ENCODE measurements around the gene CPNE9. TPM values are rescaled to one million over a fixed set of nuclear protein-coding genes. Genes with fewer than 3 reads are reported as not detected.

Gene CPNE9
- polyA plus RNA-seq, 2 of the 4 experiments (the other 2 are of a cell fraction), result 0.03 TPM; not detected in 1

DNA sequence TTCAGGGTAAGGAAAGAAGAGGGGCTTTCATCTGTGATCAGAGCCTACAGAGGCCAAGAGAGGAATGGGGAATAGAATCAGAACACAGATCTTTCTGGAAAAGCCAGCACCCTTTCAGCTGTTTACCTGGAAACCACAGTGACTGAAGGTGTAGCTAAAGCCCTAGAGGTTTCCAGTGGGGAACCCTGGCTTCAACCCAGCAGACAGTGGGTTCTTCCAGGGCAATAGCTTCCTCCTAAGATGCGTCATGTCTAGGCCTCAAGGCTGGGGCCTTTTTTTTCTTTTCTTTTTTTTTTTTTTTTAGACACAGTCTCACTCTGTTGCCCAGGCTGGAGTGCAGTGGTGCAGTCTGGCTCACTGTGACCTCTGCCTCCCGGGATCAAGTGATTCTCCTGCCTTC lies 3.1 kb upstream of the CPNE9 start (continued):
- TF ChIP-seq, protein P1, sequence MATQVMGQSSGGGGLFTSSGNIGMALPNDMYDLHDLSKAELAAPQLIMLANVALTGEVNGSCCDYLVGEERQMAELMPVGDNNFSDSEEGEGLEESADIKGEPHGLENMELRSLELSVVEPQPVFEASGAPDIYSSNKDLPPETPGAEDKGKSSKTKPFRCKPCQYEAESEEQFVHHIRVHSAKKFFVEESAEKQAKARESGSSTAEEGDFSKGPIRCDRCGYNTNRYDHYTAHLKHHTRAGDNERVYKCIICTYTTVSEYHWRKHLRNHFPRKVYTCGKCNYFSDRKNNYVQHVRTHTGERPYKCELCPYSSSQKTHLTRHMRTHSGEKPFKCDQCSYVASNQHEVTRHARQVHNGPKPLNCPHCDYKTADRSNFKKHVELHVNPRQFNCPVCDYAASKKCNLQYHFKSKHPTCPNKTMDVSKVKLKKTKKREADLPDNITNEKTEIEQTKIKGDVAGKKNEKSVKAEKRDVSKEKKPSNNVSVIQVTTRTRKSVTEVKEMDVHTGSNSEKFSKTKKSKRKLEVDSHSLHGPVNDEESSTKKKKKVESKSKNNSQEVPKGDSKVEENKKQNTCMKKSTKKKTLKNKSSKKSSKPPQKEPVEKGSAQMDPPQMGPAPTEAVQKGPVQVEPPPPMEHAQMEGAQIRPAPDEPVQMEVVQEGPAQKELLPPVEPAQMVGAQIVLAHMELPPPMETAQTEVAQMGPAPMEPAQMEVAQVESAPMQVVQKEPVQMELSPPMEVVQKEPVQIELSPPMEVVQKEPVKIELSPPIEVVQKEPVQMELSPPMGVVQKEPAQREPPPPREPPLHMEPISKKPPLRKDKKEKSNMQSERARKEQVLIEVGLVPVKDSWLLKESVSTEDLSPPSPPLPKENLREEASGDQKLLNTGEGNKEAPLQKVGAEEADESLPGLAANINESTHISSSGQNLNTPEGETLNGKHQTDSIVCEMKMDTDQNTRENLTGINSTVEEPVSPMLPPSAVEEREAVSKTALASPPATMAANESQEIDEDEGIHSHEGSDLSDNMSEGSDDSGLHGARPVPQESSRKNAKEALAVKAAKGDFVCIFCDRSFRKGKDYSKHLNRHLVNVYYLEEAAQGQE (IDR thresholded peaks at IDR 0.05), result no peak
- TF ChIP-seq NPAS2 (CRISPR knock-in tag; IDR thresholded peaks at IDR 0.05; ENCODE audit: borderline replicate concordance), result no peak
- TF ChIP-seq JUNB (IDR thresholded peaks at IDR 0.05), result no peak

DNA sequence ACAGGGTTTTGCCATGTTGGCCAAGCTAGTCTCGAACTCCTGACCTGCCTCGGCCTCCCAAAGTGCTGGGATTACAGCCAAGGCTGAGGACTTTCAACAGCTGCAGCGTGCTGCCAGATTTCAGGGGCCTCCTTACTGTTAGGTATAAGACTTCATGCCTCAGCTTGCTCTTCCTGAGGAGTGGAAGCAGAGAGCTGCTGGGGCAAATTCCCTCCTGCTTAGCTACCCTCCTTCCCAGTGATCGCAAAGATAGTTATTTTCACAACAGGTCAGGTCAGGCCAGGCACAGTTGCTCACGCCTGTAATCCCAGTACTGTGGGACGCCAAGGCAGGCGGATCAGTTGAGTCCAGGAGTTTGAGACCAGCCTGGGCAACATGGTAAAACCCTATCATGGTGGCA lies 2.6 kb upstream of the CPNE9 start:
- no peak overlapping the region for H3K4me2 ChIP-seq
- POLR2A ChIA-PET, result no interaction called here

DNA sequence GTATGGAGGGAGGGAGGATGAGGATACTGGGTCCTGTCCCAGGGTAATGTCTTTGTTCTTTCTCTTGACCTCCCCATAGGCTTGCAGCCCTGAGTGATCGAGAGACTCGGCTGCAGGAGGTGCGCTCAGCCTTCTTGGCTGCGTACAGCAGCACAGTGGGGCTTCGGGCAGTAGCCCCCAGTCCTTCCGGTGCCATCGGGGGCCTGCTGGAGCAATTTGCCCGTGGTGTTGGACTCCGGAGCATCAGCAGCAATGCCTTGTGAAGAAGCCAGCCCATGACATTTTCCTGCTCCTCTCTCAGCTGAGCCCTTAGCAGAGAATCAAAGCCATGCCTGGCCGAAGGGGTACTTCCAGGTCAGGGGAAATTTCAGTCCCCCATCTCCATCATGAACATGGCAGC lies 1.9 kb upstream of the CPNE9 start:
- Histone ChIP-seq H3K27ac (no peak overlapping the region), H3K4me3 (no peak overlapping the region), H3K9me3 (no peaks in the 10 kb centered on the region), H3K4me1 (peaks cover 8% of the 10 kb centered on the region; the same call in 1 of the 3 replicates), H3K4me2 (no peak overlapping the region)
- ChIA-PET CTCF (interaction anchor here (0.7 to 2.1 kb wide), 6 partner anchors 10 to 201 kb away, joined by 3 to 9 read pairs (median 3); no protein-coding TSS in a partner anchor), POLR2A (no interaction called here)
- FAIRE-seq, result no peak
- TF ChIP-seq PHF8 (IDR thresholded peaks at IDR 0.05; ENCODE audit: borderline replicate concordance, low read depth), result no peak
- TF ChIP-seq CBX8 (IDR thresholded peaks at IDR 0.05), result no peak
- TF ChIP-seq, protein P2, sequence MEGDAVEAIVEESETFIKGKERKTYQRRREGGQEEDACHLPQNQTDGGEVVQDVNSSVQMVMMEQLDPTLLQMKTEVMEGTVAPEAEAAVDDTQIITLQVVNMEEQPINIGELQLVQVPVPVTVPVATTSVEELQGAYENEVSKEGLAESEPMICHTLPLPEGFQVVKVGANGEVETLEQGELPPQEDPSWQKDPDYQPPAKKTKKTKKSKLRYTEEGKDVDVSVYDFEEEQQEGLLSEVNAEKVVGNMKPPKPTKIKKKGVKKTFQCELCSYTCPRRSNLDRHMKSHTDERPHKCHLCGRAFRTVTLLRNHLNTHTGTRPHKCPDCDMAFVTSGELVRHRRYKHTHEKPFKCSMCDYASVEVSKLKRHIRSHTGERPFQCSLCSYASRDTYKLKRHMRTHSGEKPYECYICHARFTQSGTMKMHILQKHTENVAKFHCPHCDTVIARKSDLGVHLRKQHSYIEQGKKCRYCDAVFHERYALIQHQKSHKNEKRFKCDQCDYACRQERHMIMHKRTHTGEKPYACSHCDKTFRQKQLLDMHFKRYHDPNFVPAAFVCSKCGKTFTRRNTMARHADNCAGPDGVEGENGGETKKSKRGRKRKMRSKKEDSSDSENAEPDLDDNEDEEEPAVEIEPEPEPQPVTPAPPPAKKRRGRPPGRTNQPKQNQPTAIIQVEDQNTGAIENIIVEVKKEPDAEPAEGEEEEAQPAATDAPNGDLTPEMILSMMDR (IDR thresholded peaks at IDR 0.05), result no peak
- TF ChIP-seq CHD4 (IDR thresholded peaks at IDR 0.05; ENCODE audit: borderline replicate concordance), result no peak
- TF ChIP-seq TFCP2L1 (CRISPR knock-in tag; IDR thresholded peaks at IDR 0.05), result no peak
- no peak for TF ChIP-seq HOXB13 (CRISPR knock-in tag; IDR thresholded peaks at IDR 0.05; ENCODE audit: low read depth)
- no peak for TF ChIP-seq EHMT2 (IDR thresholded peaks at IDR 0.05; ENCODE audit: low read depth)
- no peak for TF ChIP-seq SMC3 (IDR thresholded peaks at IDR 0.05)
- no peak for DNase-seq (ENCODE audit: low read depth in 1 of 2, low spot score in 1 of 2)
- no peak for ATAC-seq
- WGBS (ENCODE audit: missing lambda C conversion rate), result 89% methylated on average over 10 of the region's 10 CpGs

More for the DNA sequence above, 2.6 kb upstream of the CPNE9 start:
- no peak overlapping the region for H3K4me3 ChIP-seq
- DNase-seq (ENCODE audit: low read depth in 1 of 2, low spot score in 1 of 2) (no peak), ATAC-seq (no peak), FAIRE-seq (no peak)
- H3K9me3 ChIP-seq, result no peaks in the 10 kb centered on the region
- 93% methylated on average over 7 of the region's 7 CpGs for WGBS (ENCODE audit: missing lambda C conversion rate)
- no peak for TF ChIP-seq HOXA7 (CRISPR knock-in tag; IDR thresholded peaks at IDR 0.05)
- TF ChIP-seq, protein P3, sequence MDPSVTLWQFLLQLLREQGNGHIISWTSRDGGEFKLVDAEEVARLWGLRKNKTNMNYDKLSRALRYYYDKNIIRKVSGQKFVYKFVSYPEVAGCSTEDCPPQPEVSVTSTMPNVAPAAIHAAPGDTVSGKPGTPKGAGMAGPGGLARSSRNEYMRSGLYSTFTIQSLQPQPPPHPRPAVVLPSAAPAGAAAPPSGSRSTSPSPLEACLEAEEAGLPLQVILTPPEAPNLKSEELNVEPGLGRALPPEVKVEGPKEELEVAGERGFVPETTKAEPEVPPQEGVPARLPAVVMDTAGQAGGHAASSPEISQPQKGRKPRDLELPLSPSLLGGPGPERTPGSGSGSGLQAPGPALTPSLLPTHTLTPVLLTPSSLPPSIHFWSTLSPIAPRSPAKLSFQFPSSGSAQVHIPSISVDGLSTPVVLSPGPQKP (IDR thresholded peaks at IDR 0.05; ENCODE audit: low read depth, low read length), result no peak
- H3K27ac ChIP-seq, result no peak overlapping the region
- CTCF ChIA-PET, result interaction anchor here (0.7 to 1.2 kb wide), 3 partner anchors 13 to 643 kb away, joined by 3 to 5 read pairs (median 5); no protein-coding TSS in a partner anchor
- peaks cover 8% of the 10 kb centered on the region; the same call in 1 of the 3 replicates for H3K4me1 ChIP-seq

DNA sequence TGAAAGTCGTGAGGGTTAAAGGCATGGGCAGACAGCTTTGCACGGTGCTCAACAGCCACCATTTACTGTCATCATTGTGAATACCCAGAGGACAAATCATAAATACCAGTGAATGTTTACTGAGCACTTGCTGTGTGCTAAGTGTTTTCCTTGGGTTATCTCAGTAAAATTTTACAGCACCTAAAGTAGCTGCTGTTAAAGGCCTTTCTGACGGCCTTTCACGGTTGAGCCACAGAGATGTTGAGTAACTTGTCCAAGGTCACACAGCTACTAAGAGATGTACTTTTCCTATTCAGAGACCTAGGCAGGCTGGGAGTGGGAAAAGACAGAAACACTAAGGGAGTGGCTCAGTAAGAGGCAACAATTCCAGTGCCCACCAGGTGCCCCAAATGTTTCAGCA lies 393 bp upstream of the CPNE9 start:
- peaks cover 8% of the 10 kb centered on the region; the same call in 1 of the 3 replicates for H3K4me1 ChIP-seq
- DNase-seq (ENCODE audit: low read depth in 1 of 2, low spot score in 1 of 2) (no peak), FAIRE-seq (no peak), ATAC-seq (no peak)
- POLR2A ChIA-PET, result interaction anchor here (0.5 kb wide), 1 partner anchor 40 kb away, joined by 3 read pairs; no protein-coding TSS in a partner anchor
- no peak overlapping the region for H3K27ac ChIP-seq
- H3K4me2 ChIP-seq, result no peak overlapping the region
- no peak overlapping the region for H3K4me3 ChIP-seq
- H3K9me3 ChIP-seq, result no peaks in the 10 kb centered on the region
- TF ChIP-seq MYC (IDR thresholded peaks at IDR 0.05; ENCODE audit: borderline replicate concordance, low read length) (no peak), EHF (CRISPR knock-in tag; IDR thresholded peaks at IDR 0.05) (no peak), FOSL2 (IDR thresholded peaks at IDR 0.05) (no peak), FOSL2 (CRISPR knock-in tag; IDR thresholded peaks at IDR 0.05) (no peak)
- WGBS (ENCODE audit: missing lambda C conversion rate), result 91% methylated on average over 4 of the region's 4 CpGs
- CTCF ChIA-PET, result interaction anchor here (1.0 to 2.1 kb wide), 4 partner anchors 11 to 25 kb away, joined by 3 to 9 read pairs (median 3); no protein-coding TSS in a partner anchor
